Measurements from ENCODE around the gene SYTL2.
A peak's percentile ranks its signal among the peaks of the same experiment; 100 is the strongest.

The SYTL2 gene

DNA sequence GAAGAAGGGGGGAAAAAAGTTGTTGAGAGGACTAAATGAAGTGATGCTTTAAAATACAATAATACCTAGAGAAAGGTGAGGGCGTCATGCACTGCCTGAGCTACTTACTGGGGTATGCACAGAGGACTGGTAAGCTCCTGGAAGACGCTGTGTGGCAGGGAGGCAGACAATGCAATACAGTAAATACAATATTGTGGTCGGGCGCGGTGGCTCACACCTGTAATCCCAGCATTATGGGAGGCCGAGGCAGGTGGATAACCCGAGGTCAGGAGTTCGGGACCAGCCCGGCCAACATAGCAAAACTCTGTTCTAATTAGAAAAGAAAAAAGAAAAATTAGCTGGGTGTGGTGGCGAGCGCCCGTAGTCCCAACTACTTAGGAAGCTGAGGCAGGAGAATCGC lies 683 bp upstream of the SYTL2 start:
- Histone ChIP-seq H3K9me3 (ENCODE audit: control insufficient read depth, low read length) (no peaks in the 10 kb centered on the region), H3K27me3 (replicated peaks; ENCODE audit: control insufficient read depth, insufficient read depth, low read length, poor library complexity, severe bottlenecking) (no peaks in the 10 kb centered on the region), H3K4me3 (ENCODE audit: insufficient read depth, low read depth, low read length, poor library complexity, severe bottlenecking) (peak overlapping the region; percentile 81), H3K27ac (ENCODE audit: insufficient read depth, low read length, poor library complexity, severe bottlenecking) (peak overlapping the region; percentile 57), H3K36me3 (ENCODE audit: control insufficient read depth, insufficient read depth, low read length) (no peaks in the 10 kb centered on the region), H3K4me1 (ENCODE audit: control insufficient read depth, insufficient read depth, low read length, poor library complexity, severe bottlenecking) (peaks cover 14% of the 10 kb centered on the region)
- DNase-seq = no peak

DNA sequence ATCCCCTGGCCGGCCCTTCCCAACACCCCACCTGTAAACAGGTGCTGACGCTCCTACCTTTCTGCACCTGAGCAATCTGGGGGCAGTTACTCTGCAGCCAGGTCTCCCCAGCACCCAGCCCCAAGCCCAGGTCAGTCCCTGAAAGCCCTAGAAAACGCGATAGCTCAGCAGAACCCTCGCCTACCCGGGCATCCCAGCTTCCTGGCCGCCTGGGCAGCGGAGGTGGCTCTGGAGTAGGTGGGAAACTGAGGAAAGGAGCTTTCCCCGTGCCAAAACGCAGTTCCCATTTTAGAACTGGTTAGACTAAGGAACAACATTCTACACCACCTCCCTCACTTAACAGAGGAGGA lies 445 bp downstream of the SYTL2 start:
- Histone ChIP-seq H3K9me3 (ENCODE audit: control insufficient read depth, low read length) (no peaks in the 10 kb centered on the region), H3K36me3 (ENCODE audit: control insufficient read depth, insufficient read depth, low read length) (no peaks in the 10 kb centered on the region), H3K4me1 (ENCODE audit: control insufficient read depth, insufficient read depth, low read length, poor library complexity, severe bottlenecking) (peaks cover 14% of the 10 kb centered on the region), H3K27me3 (replicated peaks; ENCODE audit: control insufficient read depth, insufficient read depth, low read length, poor library complexity, severe bottlenecking) (no peaks in the 10 kb centered on the region), H3K27ac (ENCODE audit: insufficient read depth, low read length, poor library complexity, severe bottlenecking) (peak overlapping the region; percentile 57), H3K4me3 (ENCODE audit: insufficient read depth, low read depth, low read length, poor library complexity, severe bottlenecking) (peak overlapping the region; percentile 81)
- no peak for DNase-seq

DNA sequence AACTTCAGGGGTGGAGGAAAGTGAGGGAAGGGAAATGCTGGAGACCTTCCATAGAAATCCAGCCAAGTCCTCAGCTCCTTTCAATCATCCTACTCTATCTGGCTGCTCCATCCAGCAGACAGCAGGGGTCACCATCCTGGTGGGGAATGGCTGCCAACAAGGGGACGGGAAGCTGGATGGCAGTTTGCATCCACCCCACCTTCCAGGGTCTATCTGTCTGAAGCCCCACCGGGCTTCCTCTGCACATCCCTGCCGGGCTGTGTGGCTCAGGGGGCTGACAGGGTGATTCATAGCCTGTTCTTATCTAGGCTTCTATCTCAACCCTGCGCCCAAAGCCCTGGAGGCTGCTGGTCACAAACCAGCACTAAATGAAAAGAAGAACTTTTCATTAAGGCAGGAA lies 1.1 kb downstream of the SYTL2 start:
- peak overlapping the region; percentile 81 for H3K4me3 ChIP-seq (ENCODE audit: insufficient read depth, low read depth, low read length, poor library complexity, severe bottlenecking)
- H3K9me3 ChIP-seq (ENCODE audit: control insufficient read depth, low read length) = no peaks in the 10 kb centered on the region
- no peaks in the 10 kb centered on the region for H3K36me3 ChIP-seq (ENCODE audit: control insufficient read depth, insufficient read depth, low read length)
- no peak overlapping the region for H3K27ac ChIP-seq (ENCODE audit: insufficient read depth, low read length, poor library complexity, severe bottlenecking)
- peaks cover 14% of the 10 kb centered on the region for H3K4me1 ChIP-seq (ENCODE audit: control insufficient read depth, insufficient read depth, low read length, poor library complexity, severe bottlenecking)
- peak in 1 of 3 donors; percentile 7 for DNase-seq
- no peaks in the 10 kb centered on the region for H3K27me3 ChIP-seq (replicated peaks; ENCODE audit: control insufficient read depth, insufficient read depth, low read length, poor library complexity, severe bottlenecking)

DNA sequence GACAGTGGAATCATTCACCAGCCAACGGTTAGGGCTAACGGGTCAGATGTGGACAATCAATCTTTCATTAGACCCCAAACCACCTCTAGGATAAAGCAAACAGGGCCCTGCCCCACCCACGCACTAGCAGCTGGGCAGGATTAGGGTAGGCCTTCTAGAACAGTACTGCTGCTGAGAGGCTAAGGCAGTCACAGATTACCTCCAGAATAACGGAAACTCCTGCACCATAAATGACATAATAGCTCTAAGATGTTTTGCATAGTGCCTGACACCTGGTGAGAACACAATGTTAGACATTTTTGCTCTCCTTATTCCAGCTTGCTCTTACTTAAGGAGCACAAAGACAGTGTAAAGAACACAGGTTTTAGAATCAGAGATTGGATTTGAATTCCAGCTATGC lies 1.8 kb downstream of the SYTL2 start:
- Histone ChIP-seq H3K4me3 (ENCODE audit: insufficient read depth, low read depth, low read length, poor library complexity, severe bottlenecking) (no peak overlapping the region), H3K36me3 (ENCODE audit: control insufficient read depth, insufficient read depth, low read length) (no peaks in the 10 kb centered on the region), H3K27me3 (replicated peaks; ENCODE audit: control insufficient read depth, insufficient read depth, low read length, poor library complexity, severe bottlenecking) (no peaks in the 10 kb centered on the region), H3K9me3 (ENCODE audit: control insufficient read depth, low read length) (no peaks in the 10 kb centered on the region), H3K27ac (ENCODE audit: insufficient read depth, low read length, poor library complexity, severe bottlenecking) (no peak overlapping the region), H3K4me1 (ENCODE audit: control insufficient read depth, insufficient read depth, low read length, poor library complexity, severe bottlenecking) (peaks cover 14% of the 10 kb centered on the region)
- DNase-seq = no peak

DNA sequence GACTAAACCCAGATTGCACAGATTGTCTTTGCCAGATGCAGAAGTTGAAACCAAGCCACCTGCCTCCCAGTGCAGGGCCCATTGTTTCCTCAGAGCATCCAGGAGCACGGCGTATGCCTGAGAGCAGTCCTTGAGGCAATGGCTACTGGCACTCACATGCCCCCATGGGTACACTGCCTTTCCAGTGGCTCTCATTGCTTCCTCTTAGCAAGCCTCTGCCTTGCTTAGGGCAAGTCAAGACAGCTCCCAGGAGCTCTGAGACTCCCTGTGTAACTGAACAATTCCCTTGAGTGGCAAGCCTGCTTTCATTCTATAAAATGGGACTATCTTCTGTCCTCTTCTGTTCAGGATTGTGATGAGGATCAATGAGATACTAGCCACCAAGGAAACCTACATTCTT lies 4.1 kb downstream of the SYTL2 start:
- no peak overlapping the region for H3K4me3 ChIP-seq (ENCODE audit: insufficient read depth, low read depth, low read length, poor library complexity, severe bottlenecking)
- no peak overlapping the region for H3K27ac ChIP-seq (ENCODE audit: insufficient read depth, low read length, poor library complexity, severe bottlenecking)
- H3K9me3 ChIP-seq (ENCODE audit: control insufficient read depth, low read length) = no peaks in the 10 kb centered on the region
- DNase-seq = no peak
- H3K36me3 ChIP-seq (ENCODE audit: control insufficient read depth, insufficient read depth, low read length) = no peaks in the 10 kb centered on the region
- peaks cover 14% of the 10 kb centered on the region for H3K4me1 ChIP-seq (ENCODE audit: control insufficient read depth, insufficient read depth, low read length, poor library complexity, severe bottlenecking)
- H3K27me3 ChIP-seq (replicated peaks; ENCODE audit: control insufficient read depth, insufficient read depth, low read length, poor library complexity, severe bottlenecking) = no peaks in the 10 kb centered on the region

DNA sequence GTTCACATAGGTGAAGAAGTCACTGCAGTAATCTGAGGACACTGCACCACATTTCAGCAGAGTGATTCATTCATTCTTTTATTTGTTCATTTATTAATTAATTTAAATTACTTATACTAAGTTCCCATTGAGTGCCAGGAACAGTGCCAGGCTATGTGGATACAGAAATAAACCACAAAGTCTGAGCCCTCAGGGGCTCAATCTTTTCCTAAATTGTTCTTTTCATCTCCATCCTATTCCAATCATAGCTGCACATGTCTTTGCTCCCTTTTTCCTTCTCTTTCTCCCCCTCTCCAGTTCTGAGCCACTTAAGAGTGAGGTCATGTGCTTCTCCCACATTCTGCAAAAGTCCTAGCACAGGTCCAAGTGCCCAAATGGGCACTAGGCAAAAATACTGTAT lies 4.9 kb downstream of the SYTL2 start:
- H3K27me3 ChIP-seq (replicated peaks; ENCODE audit: control insufficient read depth, insufficient read depth, low read length, poor library complexity, severe bottlenecking) = no peaks in the 10 kb centered on the region
- no peak overlapping the region for H3K27ac ChIP-seq (ENCODE audit: insufficient read depth, low read length, poor library complexity, severe bottlenecking)
- no peak for DNase-seq
- no peak overlapping the region for H3K4me3 ChIP-seq (ENCODE audit: insufficient read depth, low read depth, low read length, poor library complexity, severe bottlenecking)
- no peaks in the 10 kb centered on the region for H3K36me3 ChIP-seq (ENCODE audit: control insufficient read depth, insufficient read depth, low read length)
- H3K9me3 ChIP-seq (ENCODE audit: control insufficient read depth, low read length) = no peaks in the 10 kb centered on the region
- H3K4me1 ChIP-seq (ENCODE audit: control insufficient read depth, insufficient read depth, low read length, poor library complexity, severe bottlenecking) = peaks cover 14% of the 10 kb centered on the region

DNA sequence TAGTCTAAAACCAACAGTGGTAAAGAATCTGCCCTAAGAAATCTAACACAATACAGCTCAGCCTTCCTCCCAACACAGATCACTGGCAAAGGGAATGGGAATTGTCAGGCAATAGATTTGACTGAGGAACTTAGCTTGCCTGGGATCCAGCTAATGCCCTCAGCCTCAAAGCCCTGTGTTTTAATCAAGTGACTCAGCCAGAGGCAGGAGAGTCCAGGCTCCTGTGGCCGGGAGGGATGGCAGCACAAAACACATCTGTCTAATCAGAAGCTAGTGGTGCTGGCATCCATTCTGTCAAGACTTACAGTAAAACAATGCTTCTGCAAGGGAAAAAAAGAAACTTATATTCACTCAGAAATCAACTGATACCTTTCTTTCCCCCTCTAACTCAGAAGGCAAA lies 5.6 kb downstream of the SYTL2 start:
- peaks cover 14% of the 10 kb centered on the region for H3K4me1 ChIP-seq (ENCODE audit: control insufficient read depth, insufficient read depth, low read length, poor library complexity, severe bottlenecking)
- no peak for DNase-seq
- no peak overlapping the region for H3K4me3 ChIP-seq (ENCODE audit: insufficient read depth, low read depth, low read length, poor library complexity, severe bottlenecking)
- H3K36me3 ChIP-seq (ENCODE audit: control insufficient read depth, insufficient read depth, low read length) = no peaks in the 10 kb centered on the region
- H3K9me3 ChIP-seq (ENCODE audit: control insufficient read depth, low read length) = no peaks in the 10 kb centered on the region
- no peak overlapping the region for H3K27ac ChIP-seq (ENCODE audit: insufficient read depth, low read length, poor library complexity, severe bottlenecking)
- H3K27me3 ChIP-seq (replicated peaks; ENCODE audit: control insufficient read depth, insufficient read depth, low read length, poor library complexity, severe bottlenecking) = no peaks in the 10 kb centered on the region

DNA sequence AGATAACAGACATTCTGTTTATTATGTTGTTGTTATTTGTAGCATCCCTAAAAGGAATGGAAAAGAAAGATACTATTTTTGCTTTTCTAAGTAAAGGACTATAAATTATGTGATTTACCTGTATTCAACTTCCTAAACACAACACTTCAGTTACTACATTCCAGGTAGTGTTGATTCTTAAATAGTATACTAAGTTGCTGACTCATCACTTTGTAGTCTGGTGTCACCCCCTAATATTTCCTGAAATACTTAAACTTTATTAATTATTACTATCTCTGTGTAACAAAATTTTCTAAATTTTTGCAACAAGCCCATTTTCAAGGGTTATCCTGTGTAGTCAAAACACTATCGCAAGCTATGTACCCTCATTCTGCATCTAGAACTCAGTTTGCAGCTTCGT lies 7.0 kb downstream of the SYTL2 start:
- Histone ChIP-seq H3K4me1 (ENCODE audit: control insufficient read depth, insufficient read depth, low read length, poor library complexity, severe bottlenecking) (peaks cover 2% of the 10 kb centered on the region), H3K27me3 (replicated peaks; ENCODE audit: control insufficient read depth, insufficient read depth, low read length, poor library complexity, severe bottlenecking) (no peaks in the 10 kb centered on the region), H3K4me3 (ENCODE audit: insufficient read depth, low read depth, low read length, poor library complexity, severe bottlenecking) (no peak overlapping the region), H3K36me3 (ENCODE audit: control insufficient read depth, insufficient read depth, low read length) (no peaks in the 10 kb centered on the region), H3K9me3 (ENCODE audit: control insufficient read depth, low read length) (no peaks in the 10 kb centered on the region), H3K27ac (ENCODE audit: insufficient read depth, low read length, poor library complexity, severe bottlenecking) (no peak overlapping the region)
- no peak for DNase-seq

DNA sequence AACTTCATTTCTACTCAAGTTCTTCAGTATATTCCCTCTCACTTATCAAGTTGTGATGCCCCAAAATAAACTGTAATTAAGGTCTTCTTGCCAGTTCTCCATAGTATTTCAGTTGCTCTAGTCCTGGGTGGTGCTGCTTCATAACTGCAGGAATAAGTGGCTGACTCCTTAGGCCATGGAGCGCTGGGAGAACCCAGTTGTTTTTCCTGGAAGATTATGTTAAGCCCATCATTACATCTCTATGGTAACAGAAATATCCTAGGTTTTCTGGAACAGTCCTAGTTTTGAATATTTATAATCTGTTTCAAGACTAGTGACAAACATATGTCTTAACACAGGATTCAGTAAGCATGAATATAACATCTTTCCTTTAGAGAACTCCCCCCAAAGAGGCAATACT lies 7.6 kb downstream of the SYTL2 start:
- Histone ChIP-seq H3K27me3 (replicated peaks; ENCODE audit: control insufficient read depth, insufficient read depth, low read length, poor library complexity, severe bottlenecking) (no peaks in the 10 kb centered on the region), H3K9me3 (ENCODE audit: control insufficient read depth, low read length) (no peaks in the 10 kb centered on the region), H3K4me1 (ENCODE audit: control insufficient read depth, insufficient read depth, low read length, poor library complexity, severe bottlenecking) (no peaks in the 10 kb centered on the region), H3K36me3 (ENCODE audit: control insufficient read depth, insufficient read depth, low read length) (no peaks in the 10 kb centered on the region), H3K4me3 (ENCODE audit: insufficient read depth, low read depth, low read length, poor library complexity, severe bottlenecking) (no peak overlapping the region), H3K27ac (ENCODE audit: insufficient read depth, low read length, poor library complexity, severe bottlenecking) (no peak overlapping the region)
- no peak for DNase-seq

DNA sequence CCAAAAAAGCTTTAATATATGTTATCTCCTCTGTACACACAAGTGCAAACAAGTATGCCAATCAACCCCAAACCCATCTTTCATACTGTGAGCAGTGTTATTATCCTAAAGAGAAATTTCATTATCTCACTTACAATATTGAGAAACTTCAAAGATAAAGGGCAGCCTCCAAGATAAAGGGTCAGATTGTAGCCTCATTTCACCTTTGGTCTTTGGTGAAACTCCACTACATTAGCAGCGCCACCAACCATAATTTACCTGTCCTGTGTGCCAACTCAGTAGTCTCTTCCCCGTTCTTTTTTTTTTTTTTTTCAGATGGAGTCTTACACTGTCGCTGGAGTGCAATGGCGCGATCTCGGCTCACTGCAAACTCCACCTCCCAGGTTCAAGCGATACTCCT lies 9.4 kb downstream of the SYTL2 start:
- Histone ChIP-seq H3K9me3 (ENCODE audit: control insufficient read depth, low read length) (no peaks in the 10 kb centered on the region), H3K27ac (ENCODE audit: insufficient read depth, low read length, poor library complexity, severe bottlenecking) (no peak overlapping the region), H3K27me3 (replicated peaks; ENCODE audit: control insufficient read depth, insufficient read depth, low read length, poor library complexity, severe bottlenecking) (no peaks in the 10 kb centered on the region), H3K4me1 (ENCODE audit: control insufficient read depth, insufficient read depth, low read length, poor library complexity, severe bottlenecking) (no peaks in the 10 kb centered on the region), H3K36me3 (ENCODE audit: control insufficient read depth, insufficient read depth, low read length) (no peaks in the 10 kb centered on the region), H3K4me3 (ENCODE audit: insufficient read depth, low read depth, low read length, poor library complexity, severe bottlenecking) (no peak overlapping the region)
- DNase-seq = no peak
